WTC11 (cell line): Measurements from ENCODE around the gene MIPEP. TPM values are rescaled to one million over a fixed set of nuclear protein-coding genes. Genes with fewer than 3 reads are reported as not detected.

Source experiments
- ATAC-seq: fragments of 200-7000 bp; cut with Tn5 transposase; 2 replicates; pipeline ENCODE4 v1.10.0; 2021; ENCODE audit warnings: mild to moderate bottlenecking, moderate library complexity
- CTCF ChIA-PET: fragments of 300-600 bp; sonication (Branson Sonifier 250); formaldehyde crosslinking; loops from one replicate; lab custom pipeline; 2021; ENCODE audit warnings: antibody characterized with exemption; lab: Charles Lee
- POLR2A ChIA-PET: fragments of 350-600 bp; sonication (Branson Sonifier 250); formaldehyde crosslinking; loops from one replicate; lab custom pipeline; 2021; ENCODE audit warnings: antibody characterized with exemption; lab: Charles Lee
- DNase-seq: peaks from one replicate; pipeline ENCODE4 v3.0.0; 2021; ENCODE audit warnings: low spot score
- H3K27ac Mint-ChIP-seq: 2 replicates; pipeline ENCODE4 v1.8.0; 2021; ENCODE audit warnings: mixed read lengths
- H3K27me3 Mint-ChIP-seq: 2 replicates; pipeline ENCODE4 v1.8.0; 2021; ENCODE audit warnings: low read depth, mild to moderate bottlenecking, moderate library complexity, mixed read lengths
- H3K36me3 Mint-ChIP-seq: 2 replicates; pipeline ENCODE4 v1.8.0; 2021; ENCODE audit warnings: mixed read lengths
- H3K4me1 Mint-ChIP-seq: 2 replicates; pipeline ENCODE4 v1.8.0; 2022; ENCODE audit warnings: mixed read lengths
- H3K4me3 Mint-ChIP-seq: 2 replicates; pipeline ENCODE4 v1.8.0; 2021; ENCODE audit warnings: mild to moderate bottlenecking, moderate library complexity, mixed read lengths
- H3K9me3 Mint-ChIP-seq: 2 replicates; pipeline ENCODE4 v1.8.0; 2021; ENCODE audit warnings: mixed read lengths
- ATF1 ChIP-seq: sonication (generic); formaldehyde crosslinking; IDR thresholded peaks from 2 replicates; pipeline ENCODE4 v1.8.1; 2023; ENCODE audit warnings: mild to moderate bottlenecking, moderate library complexity, missing genetic modification reagents
- CBFB ChIP-seq: sonication (generic); formaldehyde crosslinking; IDR thresholded peaks from 2 replicates; pipeline ENCODE4 v1.8.1; 2022; ENCODE audit warnings: mild to moderate bottlenecking, low read depth, missing genetic modification reagents
- EMX1 ChIP-seq: fragments of 250-450 bp; sonication (Bioruptor Pico); IDR thresholded peaks from 2 replicates; pipeline ENCODE4 v1.8.0; 2021; ENCODE audit warnings: mild to moderate bottlenecking
- FOXJ3 ChIP-seq: sonication (generic); formaldehyde crosslinking; IDR thresholded peaks from 2 replicates; pipeline ENCODE4 v1.9.0; 2021; ENCODE audit warnings: missing genetic modification reagents, mild to moderate bottlenecking, borderline replicate concordance
- MXD4 ChIP-seq: fragments of 250-450 bp; sonication (Bioruptor Pico); IDR thresholded peaks from 2 replicates; pipeline ENCODE4 v1.8.0; 2021; ENCODE audit warnings: mild to moderate bottlenecking, moderate library complexity, borderline replicate concordance
- NR3C1 ChIP-seq: sonication (generic); formaldehyde crosslinking; conservative IDR thresholded peaks from 2 replicates; pipeline ENCODE4 v1.8.1; 2023; ENCODE audit warnings: low read depth, mild to moderate bottlenecking, missing genetic modification reagents
- PRRX2 ChIP-seq: fragments of 250-450 bp; sonication (Bioruptor Pico); IDR thresholded peaks from 2 replicates; pipeline ENCODE4 v1.8.0; 2021; ENCODE audit warnings: mild to moderate bottlenecking
- RELA ChIP-seq: sonication (generic); formaldehyde crosslinking; IDR thresholded peaks from 2 replicates; pipeline ENCODE4 v1.8.1; 2022; ENCODE audit warnings: missing genetic modification reagents, mild to moderate bottlenecking, borderline replicate concordance
- SMAD3 ChIP-seq: sonication (generic); formaldehyde crosslinking; IDR thresholded peaks from 2 replicates; pipeline ENCODE4 v1.8.0; 2022; ENCODE audit warnings: missing genetic modification reagents, mild to moderate bottlenecking, borderline replicate concordance
- SOX15 ChIP-seq: fragments of 250-450 bp; sonication (Bioruptor Pico); IDR thresholded peaks from 2 replicates; pipeline ENCODE4 v1.9.0; 2021; ENCODE audit warnings: mild to moderate bottlenecking
- SP1 ChIP-seq: sonication (generic); formaldehyde crosslinking; conservative IDR thresholded peaks from 2 replicates; pipeline ENCODE4 v1.8.1; 2022; ENCODE audit warnings: missing genetic modification reagents
- TEAD1 ChIP-seq: sonication (generic); formaldehyde crosslinking; IDR thresholded peaks from 2 replicates; pipeline ENCODE4 v1.8.0; 2022; ENCODE audit warnings: mild to moderate bottlenecking, missing genetic modification reagents
- ZNF138 ChIP-seq: sonication (generic); formaldehyde crosslinking; conservative IDR thresholded peaks from 2 replicates; pipeline ENCODE4 v1.8.1; 2022; ENCODE audit warnings: mild to moderate bottlenecking, moderate library complexity, missing genetic modification reagents
- ZNF317 ChIP-seq: sonication (generic); formaldehyde crosslinking; IDR thresholded peaks from 2 replicates; pipeline ENCODE4 v1.8.1; 2023; ENCODE audit warnings: low read depth, mild to moderate bottlenecking, moderate library complexity, missing genetic modification reagents, borderline replicate concordance
- ZNF396 ChIP-seq: fragments of 250-450 bp; sonication (Bioruptor Pico); IDR thresholded peaks from 2 replicates; pipeline ENCODE4 v1.8.0; 2021; ENCODE audit warnings: mild to moderate bottlenecking, moderate library complexity, borderline replicate concordance
- total RNA-seq: library from RNA; stranded (reverse); gene quantifications from 3 replicates; pipeline ENCODE4 v1.2.3, GENCODE V29; 2021
- TF ChIP-seq, protein P1 (sequence below): fragments of 250-450 bp; sonication (Bioruptor Pico); IDR thresholded peaks from 2 replicates; pipeline ENCODE4 v1.9.0; 2021; ENCODE audit warnings: mild to moderate bottlenecking, borderline replicate concordance
- TF ChIP-seq, protein P2 (sequence below): fragments of 250-450 bp; sonication (Bioruptor Pico); IDR thresholded peaks from 2 replicates; pipeline ENCODE4 v1.9.0; 2021; ENCODE audit warnings: moderate library complexity, mild to moderate bottlenecking, inconsistent platforms, borderline replicate concordance
- TF ChIP-seq, protein P3 (sequence below): sonication (generic); formaldehyde crosslinking; IDR thresholded peaks from 2 replicates; pipeline ENCODE4 v1.8.1; 2023; ENCODE audit warnings: mild to moderate bottlenecking, missing genetic modification reagents, moderate library complexity
- TF ChIP-seq, protein P4 (sequence below): sonication (generic); formaldehyde crosslinking; IDR thresholded peaks from 2 replicates; pipeline ENCODE4 v1.8.0; 2022; ENCODE audit warnings: missing genetic modification reagents
- TF ChIP-seq, protein P5 (sequence below): sonication (generic); formaldehyde crosslinking; IDR thresholded peaks from 2 replicates; pipeline ENCODE4 v1.8.0; 2023; ENCODE audit warnings: missing genetic modification reagents
- TF ChIP-seq, protein P6 (sequence below): sonication (generic); formaldehyde crosslinking; IDR thresholded peaks from 2 replicates; pipeline ENCODE4 v1.8.1; 2022; ENCODE audit warnings: mild to moderate bottlenecking, moderate library complexity, missing genetic modification reagents

The MIPEP gene
- total RNA-seq, 1 experiment from 2014 or later: 30.5 TPM

DNA sequence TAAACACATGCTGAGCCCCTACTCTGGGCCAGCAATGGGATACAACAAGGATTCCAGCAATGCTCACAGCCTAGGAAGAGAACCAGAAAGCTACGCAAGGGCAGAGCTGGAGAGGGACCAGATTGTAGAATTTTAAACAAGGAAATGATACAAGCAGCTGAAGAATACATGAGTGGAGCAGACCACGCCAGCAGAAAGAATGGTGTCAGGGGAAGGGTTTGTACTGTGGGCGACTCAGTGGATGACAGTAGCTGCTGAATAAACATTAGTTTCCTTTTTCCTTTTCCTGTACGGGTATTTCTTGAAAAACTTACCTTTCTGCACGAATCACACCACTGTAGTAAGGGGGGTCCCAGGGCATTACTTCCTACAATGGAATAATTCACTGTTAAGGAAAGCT, 30.7 kb downstream of the MIPEP start (continued):
- TF ChIP-seq, protein P1, sequence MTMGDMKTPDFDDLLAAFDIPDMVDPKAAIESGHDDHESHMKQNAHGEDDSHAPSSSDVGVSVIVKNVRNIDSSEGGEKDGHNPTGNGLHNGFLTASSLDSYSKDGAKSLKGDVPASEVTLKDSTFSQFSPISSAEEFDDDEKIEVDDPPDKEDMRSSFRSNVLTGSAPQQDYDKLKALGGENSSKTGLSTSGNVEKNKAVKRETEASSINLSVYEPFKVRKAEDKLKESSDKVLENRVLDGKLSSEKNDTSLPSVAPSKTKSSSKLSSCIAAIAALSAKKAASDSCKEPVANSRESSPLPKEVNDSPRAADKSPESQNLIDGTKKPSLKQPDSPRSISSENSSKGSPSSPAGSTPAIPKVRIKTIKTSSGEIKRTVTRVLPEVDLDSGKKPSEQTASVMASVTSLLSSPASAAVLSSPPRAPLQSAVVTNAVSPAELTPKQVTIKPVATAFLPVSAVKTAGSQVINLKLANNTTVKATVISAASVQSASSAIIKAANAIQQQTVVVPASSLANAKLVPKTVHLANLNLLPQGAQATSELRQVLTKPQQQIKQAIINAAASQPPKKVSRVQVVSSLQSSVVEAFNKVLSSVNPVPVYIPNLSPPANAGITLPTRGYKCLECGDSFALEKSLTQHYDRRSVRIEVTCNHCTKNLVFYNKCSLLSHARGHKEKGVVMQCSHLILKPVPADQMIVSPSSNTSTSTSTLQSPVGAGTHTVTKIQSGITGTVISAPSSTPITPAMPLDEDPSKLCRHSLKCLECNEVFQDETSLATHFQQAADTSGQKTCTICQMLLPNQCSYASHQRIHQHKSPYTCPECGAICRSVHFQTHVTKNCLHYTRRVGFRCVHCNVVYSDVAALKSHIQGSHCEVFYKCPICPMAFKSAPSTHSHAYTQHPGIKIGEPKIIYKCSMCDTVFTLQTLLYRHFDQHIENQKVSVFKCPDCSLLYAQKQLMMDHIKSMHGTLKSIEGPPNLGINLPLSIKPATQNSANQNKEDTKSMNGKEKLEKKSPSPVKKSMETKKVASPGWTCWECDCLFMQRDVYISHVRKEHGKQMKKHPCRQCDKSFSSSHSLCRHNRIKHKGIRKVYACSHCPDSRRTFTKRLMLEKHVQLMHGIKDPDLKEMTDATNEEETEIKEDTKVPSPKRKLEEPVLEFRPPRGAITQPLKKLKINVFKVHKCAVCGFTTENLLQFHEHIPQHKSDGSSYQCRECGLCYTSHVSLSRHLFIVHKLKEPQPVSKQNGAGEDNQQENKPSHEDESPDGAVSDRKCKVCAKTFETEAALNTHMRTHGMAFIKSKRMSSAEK (CRISPR knock-in tag): no peak
- no peak for TF ChIP-seq PRRX2 (CRISPR knock-in tag)

DNA sequence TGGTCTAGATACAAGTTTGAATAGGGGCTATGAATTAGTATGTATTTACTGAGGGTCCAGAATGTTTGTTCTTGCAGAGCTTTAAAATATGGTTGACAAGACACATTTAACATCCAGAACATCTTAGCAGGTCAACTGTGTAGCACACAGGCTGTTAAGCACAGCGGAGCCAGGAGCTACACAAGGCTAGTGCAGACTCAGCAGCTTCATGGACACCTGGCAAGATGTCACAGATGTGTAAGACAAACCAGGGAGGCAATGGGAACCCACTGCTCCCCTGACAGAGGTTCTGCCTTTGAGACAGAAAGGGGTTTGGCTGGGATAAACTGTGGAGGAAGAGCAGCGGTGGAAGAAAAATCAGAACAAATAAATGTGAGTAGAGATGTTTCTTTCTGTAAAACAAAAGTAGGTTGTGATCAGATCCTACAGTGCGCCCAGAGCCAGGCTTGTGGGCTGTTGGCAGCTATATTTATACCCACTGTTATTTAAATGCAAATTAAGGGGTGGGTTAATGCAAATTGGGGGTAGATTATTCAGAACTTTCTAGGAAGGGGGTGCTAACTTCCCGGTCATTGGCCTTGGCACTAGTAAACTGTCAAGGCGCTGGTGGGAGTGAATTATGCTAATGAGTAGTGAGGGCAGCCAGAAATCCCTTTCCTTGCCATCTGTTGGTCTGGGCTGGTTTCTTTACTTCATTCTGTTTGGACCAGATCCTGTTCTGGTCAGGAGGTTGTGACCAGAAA, 33.0 kb downstream of the MIPEP start:
- DNase-seq (no peak), ATAC-seq (peak; percentile 88)
- H3K4me1 Mint-ChIP-seq: peaks cover 8% of the 10 kb centered on the region
- peak overlapping the region; percentile 51; the same call in 1 of the 2 replicates for H3K27ac Mint-ChIP-seq
- ChIA-PET POLR2A (no interaction called here), CTCF (interaction anchor here (0.8 kb wide), 1 partner anchor 33 kb away, joined by 3 read pairs; the partner anchor contains the start of gene MIPEP)
- no peaks in the 10 kb centered on the region for H3K9me3 Mint-ChIP-seq
- no peak for TF ChIP-seq NR3C1 (CRISPR knock-in tag)
- peaks cover 3% of the 10 kb centered on the region for H3K36me3 Mint-ChIP-seq
- H3K27me3 Mint-ChIP-seq: no peaks in the 10 kb centered on the region
- H3K4me3 Mint-ChIP-seq: no peak overlapping the region

DNA sequence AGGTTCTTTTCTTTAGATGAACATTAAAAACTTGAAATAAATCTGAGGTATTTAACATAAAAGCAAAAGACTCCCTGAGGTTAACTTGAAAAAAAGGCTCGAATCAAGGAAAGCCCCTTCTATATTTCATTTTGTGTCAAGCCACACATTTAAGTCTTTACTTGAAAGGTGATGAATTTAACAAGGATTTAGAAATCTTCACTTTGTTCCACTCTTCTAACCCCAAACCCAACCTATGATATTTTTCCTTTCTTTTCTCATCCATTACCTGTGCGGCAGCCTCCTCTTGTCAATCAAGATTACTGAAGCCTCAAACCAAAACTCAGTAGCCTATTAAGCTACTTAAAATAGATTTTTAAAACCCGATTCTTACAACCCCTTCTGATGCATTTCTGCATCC, 33.8 kb downstream of the MIPEP start:
- CTCF ChIA-PET: no interaction called here
- Mint-ChIP-seq H3K27ac (no peak overlapping the region), H3K9me3 (no peaks in the 10 kb centered on the region)

DNA sequence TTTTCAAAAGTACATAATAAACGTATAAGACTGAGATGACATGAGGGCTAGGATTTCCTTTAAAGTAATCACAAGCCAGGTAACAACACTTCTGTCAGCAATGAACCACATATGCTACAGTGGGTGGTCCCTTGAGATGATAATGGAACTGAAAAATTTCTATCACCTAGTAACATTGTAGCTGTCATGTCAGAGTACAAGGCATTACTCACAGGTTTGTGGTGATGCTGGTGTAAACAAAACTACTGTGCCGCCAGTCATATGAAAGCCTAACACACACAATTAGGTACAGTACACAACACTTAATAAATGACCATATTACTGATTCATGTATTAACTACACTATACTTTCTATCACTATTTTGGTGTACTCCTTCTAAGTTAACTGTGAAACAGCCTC, 36.8 kb downstream of the MIPEP start:
- Mint-ChIP-seq H3K27me3 (no peaks in the 10 kb centered on the region), H3K9me3 (no peaks in the 10 kb centered on the region), H3K4me3 (no peak overlapping the region), H3K4me1 (peaks cover 8% of the 10 kb centered on the region), H3K36me3 (peaks cover 3% of the 10 kb centered on the region), H3K27ac (no peak overlapping the region)
- DNase-seq (no peak), ATAC-seq (no peak)
- ChIA-PET POLR2A (no interaction called here), CTCF (no interaction called here)
- no peak for TF ChIP-seq MXD4 (CRISPR knock-in tag)
- TF ChIP-seq, protein P2, sequence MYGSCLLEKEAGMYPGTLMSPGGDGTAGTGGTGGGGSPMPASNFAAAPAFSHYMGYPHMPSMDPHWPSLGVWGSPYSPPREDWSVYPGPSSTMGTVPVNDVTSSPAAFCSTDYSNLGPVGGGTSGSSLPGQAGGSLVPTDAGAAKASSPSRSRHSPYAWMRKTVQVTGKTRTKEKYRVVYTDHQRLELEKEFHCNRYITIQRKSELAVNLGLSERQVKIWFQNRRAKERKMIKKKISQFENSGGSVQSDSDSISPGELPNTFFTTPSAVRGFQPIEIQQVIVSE (CRISPR knock-in tag): no peak
- TF ChIP-seq, protein P3, sequence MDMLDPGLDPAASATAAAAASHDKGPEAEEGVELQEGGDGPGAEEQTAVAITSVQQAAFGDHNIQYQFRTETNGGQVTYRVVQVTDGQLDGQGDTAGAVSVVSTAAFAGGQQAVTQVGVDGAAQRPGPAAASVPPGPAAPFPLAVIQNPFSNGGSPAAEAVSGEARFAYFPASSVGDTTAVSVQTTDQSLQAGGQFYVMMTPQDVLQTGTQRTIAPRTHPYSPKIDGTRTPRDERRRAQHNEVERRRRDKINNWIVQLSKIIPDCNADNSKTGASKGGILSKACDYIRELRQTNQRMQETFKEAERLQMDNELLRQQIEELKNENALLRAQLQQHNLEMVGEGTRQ (CRISPR knock-in tag): no peak
- no peak for TF ChIP-seq ZNF138 (CRISPR knock-in tag)
- TF ChIP-seq TEAD1 (CRISPR knock-in tag): no peak
- TF ChIP-seq, protein P4, sequence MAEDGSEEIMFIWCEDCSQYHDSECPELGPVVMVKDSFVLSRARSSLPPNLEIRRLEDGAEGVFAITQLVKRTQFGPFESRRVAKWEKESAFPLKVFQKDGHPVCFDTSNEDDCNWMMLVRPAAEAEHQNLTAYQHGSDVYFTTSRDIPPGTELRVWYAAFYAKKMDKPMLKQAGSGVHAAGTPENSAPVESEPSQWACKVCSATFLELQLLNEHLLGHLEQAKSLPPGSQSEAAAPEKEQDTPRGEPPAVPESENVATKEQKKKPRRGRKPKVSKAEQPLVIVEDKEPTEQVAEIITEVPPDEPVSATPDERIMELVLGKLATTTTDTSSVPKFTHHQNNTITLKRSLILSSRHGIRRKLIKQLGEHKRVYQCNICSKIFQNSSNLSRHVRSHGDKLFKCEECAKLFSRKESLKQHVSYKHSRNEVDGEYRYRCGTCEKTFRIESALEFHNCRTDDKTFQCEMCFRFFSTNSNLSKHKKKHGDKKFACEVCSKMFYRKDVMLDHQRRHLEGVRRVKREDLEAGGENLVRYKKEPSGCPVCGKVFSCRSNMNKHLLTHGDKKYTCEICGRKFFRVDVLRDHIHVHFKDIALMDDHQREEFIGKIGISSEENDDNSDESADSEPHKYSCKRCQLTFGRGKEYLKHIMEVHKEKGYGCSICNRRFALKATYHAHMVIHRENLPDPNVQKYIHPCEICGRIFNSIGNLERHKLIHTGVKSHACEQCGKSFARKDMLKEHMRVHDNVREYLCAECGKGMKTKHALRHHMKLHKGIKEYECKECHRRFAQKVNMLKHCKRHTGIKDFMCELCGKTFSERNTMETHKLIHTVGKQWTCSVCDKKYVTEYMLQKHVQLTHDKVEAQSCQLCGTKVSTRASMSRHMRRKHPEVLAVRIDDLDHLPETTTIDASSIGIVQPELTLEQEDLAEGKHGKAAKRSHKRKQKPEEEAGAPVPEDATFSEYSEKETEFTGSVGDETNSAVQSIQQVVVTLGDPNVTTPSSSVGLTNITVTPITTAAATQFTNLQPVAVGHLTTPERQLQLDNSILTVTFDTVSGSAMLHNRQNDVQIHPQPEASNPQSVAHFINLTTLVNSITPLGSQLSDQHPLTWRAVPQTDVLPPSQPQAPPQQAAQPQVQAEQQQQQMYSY (CRISPR knock-in tag): no peak
- TF ChIP-seq, protein P5, sequence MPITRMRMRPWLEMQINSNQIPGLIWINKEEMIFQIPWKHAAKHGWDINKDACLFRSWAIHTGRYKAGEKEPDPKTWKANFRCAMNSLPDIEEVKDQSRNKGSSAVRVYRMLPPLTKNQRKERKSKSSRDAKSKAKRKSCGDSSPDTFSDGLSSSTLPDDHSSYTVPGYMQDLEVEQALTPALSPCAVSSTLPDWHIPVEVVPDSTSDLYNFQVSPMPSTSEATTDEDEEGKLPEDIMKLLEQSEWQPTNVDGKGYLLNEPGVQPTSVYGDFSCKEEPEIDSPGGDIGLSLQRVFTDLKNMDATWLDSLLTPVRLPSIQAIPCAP (CRISPR knock-in tag): no peak
- TF ChIP-seq SOX15 (CRISPR knock-in tag): no peak
- TF ChIP-seq SMAD3 (CRISPR knock-in tag): no peak

More for the DNA sequence above, 33.8 kb downstream of the MIPEP start:
- Mint-ChIP-seq H3K4me1 (peaks cover 8% of the 10 kb centered on the region), H3K4me3 (no peak overlapping the region), H3K27me3 (no peaks in the 10 kb centered on the region), H3K36me3 (peaks cover 3% of the 10 kb centered on the region)
- POLR2A ChIA-PET: no interaction called here
- TF ChIP-seq EMX1 (CRISPR knock-in tag) (no peak), RELA (CRISPR knock-in tag) (no peak), ZNF317 (CRISPR knock-in tag) (no peak), ATF1 (CRISPR knock-in tag) (no peak), CBFB (CRISPR knock-in tag) (no peak), SP1 (CRISPR knock-in tag) (no peak), ZNF396 (CRISPR knock-in tag) (no peak), FOXJ3 (CRISPR knock-in tag) (no peak)
- TF ChIP-seq, protein P6, sequence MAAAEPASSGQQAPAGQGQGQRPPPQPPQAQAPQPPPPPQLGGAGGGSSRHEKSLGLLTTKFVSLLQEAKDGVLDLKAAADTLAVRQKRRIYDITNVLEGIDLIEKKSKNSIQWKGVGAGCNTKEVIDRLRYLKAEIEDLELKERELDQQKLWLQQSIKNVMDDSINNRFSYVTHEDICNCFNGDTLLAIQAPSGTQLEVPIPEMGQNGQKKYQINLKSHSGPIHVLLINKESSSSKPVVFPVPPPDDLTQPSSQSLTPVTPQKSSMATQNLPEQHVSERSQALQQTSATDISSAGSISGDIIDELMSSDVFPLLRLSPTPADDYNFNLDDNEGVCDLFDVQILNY: no peak
- DNase-seq (no peak), ATAC-seq (no peak)
